Measurements from ENCODE around the gene SBNO2. TPM values are rescaled to one million over a fixed set of nuclear protein-coding genes. Genes with fewer than 3 reads are reported as not detected.

Gene SBNO2
- total RNA-seq, 1 experiment from 2014 or later, result 51.8 TPM

- H3K4me1 ChIP-seq (ENCODE audit: insufficient read depth, low read length, poor library complexity, severe bottlenecking), result peaks cover 3% of the 10 kb centered on the region
- no peak for DNase-seq (ENCODE audit: low spot score)
- H3K27me3 ChIP-seq (replicated peaks; ENCODE audit: insufficient read depth, low read depth, low read length, poor library complexity), result no peaks in the 10 kb centered on the region
- no peak overlapping the region for H3K4me3 ChIP-seq (ENCODE audit: low read depth, low read length, poor library complexity, severe bottlenecking)
- BruUV-seq (replicated peaks), result no TSS peak
- intact Hi-C loops (cut with micrococcal nuclease; ENCODE audit: unreplicated experiment), result no loop called here
- CTCF ChIA-PET, result no interaction called here
- peaks cover 49% of the 10 kb centered on the region for H3K36me3 ChIP-seq (ENCODE audit: insufficient read depth, low read length, poor library complexity, severe bottlenecking)
- TF ChIP-seq CTCF (conservative IDR thresholded peaks at IDR 0.05; ENCODE audit: low read depth, low read length), result no peak
- TF ChIP-seq EZH2 (IDR thresholded peaks at IDR 0.05; ENCODE audit: borderline replicate concordance, low read depth, low read length, poor library complexity, severe bottlenecking), result no peak
- H3K9me3 ChIP-seq (ENCODE audit: low read depth, low read length, poor library complexity, severe bottlenecking), result no peaks in the 10 kb centered on the region
- H3K27ac ChIP-seq (ENCODE audit: low read depth, low read length, poor library complexity, severe bottlenecking), result no peak overlapping the region
- POLR2A ChIA-PET (ENCODE audit: low non-redundant PET), result no interaction called here
Observed at GRCh38 chr19:1088416-1089010, 85.6 kb downstream of the SBNO2 start.

DNA sequence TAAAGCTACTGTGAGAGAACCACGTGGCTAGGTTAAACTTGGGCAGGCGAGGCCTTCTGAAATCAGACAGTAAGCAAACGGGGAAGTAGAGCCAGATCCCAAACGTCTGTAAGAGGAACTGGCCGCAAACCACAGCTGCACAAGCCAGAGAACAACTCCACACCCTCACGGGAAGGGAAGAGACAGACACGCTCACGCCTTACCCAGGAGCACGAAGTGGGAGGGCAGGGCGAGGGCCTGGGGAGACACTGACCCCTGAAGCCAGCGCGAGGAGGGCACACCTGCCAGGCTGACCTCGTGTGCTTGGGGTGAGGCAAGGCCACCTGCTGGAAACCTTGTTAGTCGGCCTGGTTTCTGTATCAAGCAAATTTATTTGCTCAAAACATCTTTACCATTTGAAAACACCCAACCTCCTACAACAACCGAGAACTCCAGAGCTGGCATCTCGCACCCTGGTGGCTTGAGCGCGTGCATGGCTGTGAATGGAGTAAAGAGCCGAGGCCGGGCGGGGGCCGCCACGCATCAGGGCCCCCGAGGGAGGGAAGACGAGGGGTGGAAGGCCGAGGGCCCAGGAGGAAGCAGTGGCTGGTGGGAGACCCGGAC is 86.2 kb downstream of the SBNO2 start:
- TF ChIP-seq CTCF (conservative IDR thresholded peaks at IDR 0.05; ENCODE audit: low read depth, low read length), result no peak
- TF ChIP-seq EZH2 (IDR thresholded peaks at IDR 0.05; ENCODE audit: borderline replicate concordance, low read depth, low read length, poor library complexity, severe bottlenecking), result no peak
- H3K36me3 ChIP-seq (ENCODE audit: insufficient read depth, low read length, poor library complexity, severe bottlenecking), result peaks cover 43% of the 10 kb centered on the region
- H3K4me1 ChIP-seq (ENCODE audit: insufficient read depth, low read length, poor library complexity, severe bottlenecking), result peaks cover 3% of the 10 kb centered on the region
- H3K4me3 ChIP-seq (ENCODE audit: low read depth, low read length, poor library complexity, severe bottlenecking), result no peak overlapping the region
- H3K9me3 ChIP-seq (ENCODE audit: low read depth, low read length, poor library complexity, severe bottlenecking), result no peaks in the 10 kb centered on the region
- BruUV-seq (replicated peaks), result no TSS peak
- ChIA-PET CTCF (no interaction called here), POLR2A (ENCODE audit: low non-redundant PET) (no interaction called here)
- intact Hi-C loops (cut with micrococcal nuclease; ENCODE audit: unreplicated experiment), result no loop called here
- no peaks in the 10 kb centered on the region for H3K27me3 ChIP-seq (replicated peaks; ENCODE audit: insufficient read depth, low read depth, low read length, poor library complexity)
- DNase-seq (ENCODE audit: low spot score), result no peak
- no peak overlapping the region for H3K27ac ChIP-seq (ENCODE audit: low read depth, low read length, poor library complexity, severe bottlenecking)

DNA sequence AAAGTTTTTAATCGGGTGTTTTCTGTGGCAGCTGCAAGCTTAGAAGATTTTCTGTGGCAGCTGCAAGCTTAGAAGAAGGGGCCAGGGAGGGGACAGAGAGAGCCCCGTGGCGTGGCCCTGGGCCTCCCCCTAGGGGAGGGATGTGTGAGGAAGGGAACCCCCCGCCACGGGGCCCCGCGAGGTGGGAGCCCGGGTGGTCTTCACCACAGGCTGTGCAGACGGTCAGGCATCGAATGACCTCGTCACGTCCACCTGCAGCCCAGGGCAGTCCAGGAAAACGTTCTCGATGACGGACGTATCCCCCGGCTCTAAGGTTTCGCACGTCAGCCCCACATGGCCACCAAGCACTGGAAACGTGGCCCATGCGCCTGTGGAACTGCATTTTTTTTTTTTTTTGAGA is 87.5 kb downstream of the SBNO2 start:
- BruUV-seq (replicated peaks), result no TSS peak

More for the DNA sequence above, 87.5 kb downstream of the SBNO2 start:
- ChIA-PET POLR2A (ENCODE audit: low non-redundant PET) (no interaction called here), CTCF (interaction anchor here (0.6 kb wide), 1 partner anchor 154 kb away, joined by 7 read pairs; no protein-coding TSS in a partner anchor)
- Histone ChIP-seq H3K4me3 (ENCODE audit: low read depth, low read length, poor library complexity, severe bottlenecking) (no peak overlapping the region), H3K4me1 (ENCODE audit: insufficient read depth, low read length, poor library complexity, severe bottlenecking) (peaks cover 11% of the 10 kb centered on the region), H3K27me3 (replicated peaks; ENCODE audit: insufficient read depth, low read depth, low read length, poor library complexity) (no peaks in the 10 kb centered on the region), H3K9me3 (ENCODE audit: low read depth, low read length, poor library complexity, severe bottlenecking) (no peaks in the 10 kb centered on the region), H3K27ac (ENCODE audit: low read depth, low read length, poor library complexity, severe bottlenecking) (no peak overlapping the region), H3K36me3 (ENCODE audit: insufficient read depth, low read length, poor library complexity, severe bottlenecking) (peaks cover 34% of the 10 kb centered on the region)
- DNase-seq (ENCODE audit: low spot score), result no peak
- TF ChIP-seq EZH2 (IDR thresholded peaks at IDR 0.05; ENCODE audit: borderline replicate concordance, low read depth, low read length, poor library complexity, severe bottlenecking) (no peak), CTCF (conservative IDR thresholded peaks at IDR 0.05; ENCODE audit: low read depth, low read length) (no peak)
- intact Hi-C loops (cut with micrococcal nuclease; ENCODE audit: unreplicated experiment), result no loop called here
